ENCODE results near the gene RAB20. TPM values are rescaled to one million over a fixed set of nuclear protein-coding genes. Genes with fewer than 3 reads are reported as not detected.

Gene RAB20
- total and polyA plus RNA-seq, 10 of the 15 experiments (the other 5 are each of a cell fraction or from before 2014, with no cell fraction given), result 0.48 to 33.1 (median 9.6) TPM

DNA sequence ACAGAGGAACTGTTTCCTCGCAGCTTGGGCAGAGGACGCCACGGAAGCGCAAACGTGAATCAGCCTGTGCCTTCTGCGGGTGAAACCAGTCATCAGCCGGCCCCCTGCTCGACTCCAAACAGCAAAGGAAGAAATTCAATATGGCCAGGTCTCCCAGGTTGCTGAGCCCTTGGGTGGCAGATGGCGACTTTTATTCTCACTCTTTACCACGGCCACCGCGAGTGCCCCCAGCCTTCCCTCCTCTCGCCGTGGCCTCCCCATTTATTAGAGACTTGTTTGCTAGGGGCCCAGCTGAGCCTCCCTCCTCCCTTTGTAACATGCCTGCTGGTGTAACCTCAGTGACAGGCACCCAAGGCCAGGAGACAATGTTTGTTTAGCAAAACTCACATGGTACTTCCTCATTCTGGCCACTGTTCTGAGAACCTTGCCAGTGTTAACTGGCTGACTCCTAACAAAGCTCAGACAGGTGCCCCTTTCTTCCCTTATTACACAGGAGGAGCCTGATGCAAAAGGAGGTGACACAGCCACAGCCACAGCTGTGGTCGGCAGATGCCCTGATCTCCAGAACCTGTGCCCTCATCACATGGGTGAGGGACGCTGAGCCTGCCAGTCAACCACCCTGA, 5.8 kb downstream of the RAB20 start (continued):
- TF ChIP-seq, protein P1, sequence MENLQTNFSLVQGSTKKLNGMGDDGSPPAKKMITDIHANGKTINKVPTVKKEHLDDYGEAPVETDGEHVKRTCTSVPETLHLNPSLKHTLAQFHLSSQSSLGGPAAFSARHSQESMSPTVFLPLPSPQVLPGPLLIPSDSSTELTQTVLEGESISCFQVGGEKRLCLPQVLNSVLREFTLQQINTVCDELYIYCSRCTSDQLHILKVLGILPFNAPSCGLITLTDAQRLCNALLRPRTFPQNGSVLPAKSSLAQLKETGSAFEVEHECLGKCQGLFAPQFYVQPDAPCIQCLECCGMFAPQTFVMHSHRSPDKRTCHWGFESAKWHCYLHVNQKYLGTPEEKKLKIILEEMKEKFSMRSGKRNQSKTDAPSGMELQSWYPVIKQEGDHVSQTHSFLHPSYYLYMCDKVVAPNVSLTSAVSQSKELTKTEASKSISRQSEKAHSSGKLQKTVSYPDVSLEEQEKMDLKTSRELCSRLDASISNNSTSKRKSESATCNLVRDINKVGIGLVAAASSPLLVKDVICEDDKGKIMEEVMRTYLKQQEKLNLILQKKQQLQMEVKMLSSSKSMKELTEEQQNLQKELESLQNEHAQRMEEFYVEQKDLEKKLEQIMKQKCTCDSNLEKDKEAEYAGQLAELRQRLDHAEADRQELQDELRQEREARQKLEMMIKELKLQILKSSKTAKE (IDR thresholded peaks at IDR 0.05; ENCODE audit: low read depth, poor library complexity, severe bottlenecking), result no peak
- TF ChIP-seq YY1 (IDR thresholded peaks at IDR 0.05; ENCODE audit: low read depth, low read length) (no peak), CBFB (IDR thresholded peaks at IDR 0.05; ENCODE audit: low read depth) (no peak), PAX5 (IDR thresholded peaks at IDR 0.05; ENCODE audit: borderline replicate concordance, low read depth, low read length) (no peak), FOXM1 (IDR thresholded peaks at IDR 0.05; ENCODE audit: low read depth, low read length) (no peak), CHD4 (IDR thresholded peaks at IDR 0.05) (no peak), FOXK2 (IDR thresholded peaks at IDR 0.05) (no peak), WRNIP1 (IDR thresholded peaks at IDR 0.05; ENCODE audit: borderline replicate concordance, low read depth, low read length) (no peak), CHD2 (IDR thresholded peaks at IDR 0.05; ENCODE audit: borderline replicate concordance, low read depth, low read length) (no peak), BACH1 (IDR thresholded peaks at IDR 0.05; ENCODE audit: borderline replicate concordance) (no peak), BHLHE40 (IDR thresholded peaks at IDR 0.05; ENCODE audit: borderline replicate concordance in 1 of 2, low read depth in 2 of 2, low read length in 1 of 2) (no peak), MEF2B (IDR thresholded peaks at IDR 0.05; ENCODE audit: partially characterized antibody, poor library complexity, severe bottlenecking) (no peak), RELA (IDR thresholded peaks at IDR 0.05; ENCODE audit: borderline replicate concordance, partially characterized antibody) (no peak), RCOR1 (conservative IDR thresholded peaks at IDR 0.05; ENCODE audit: low read depth, low read length) (no peak), SREBF2 (IDR thresholded peaks at IDR 0.05; ENCODE audit: low read length) (no peak)
- TF ChIP-seq, protein P2, sequence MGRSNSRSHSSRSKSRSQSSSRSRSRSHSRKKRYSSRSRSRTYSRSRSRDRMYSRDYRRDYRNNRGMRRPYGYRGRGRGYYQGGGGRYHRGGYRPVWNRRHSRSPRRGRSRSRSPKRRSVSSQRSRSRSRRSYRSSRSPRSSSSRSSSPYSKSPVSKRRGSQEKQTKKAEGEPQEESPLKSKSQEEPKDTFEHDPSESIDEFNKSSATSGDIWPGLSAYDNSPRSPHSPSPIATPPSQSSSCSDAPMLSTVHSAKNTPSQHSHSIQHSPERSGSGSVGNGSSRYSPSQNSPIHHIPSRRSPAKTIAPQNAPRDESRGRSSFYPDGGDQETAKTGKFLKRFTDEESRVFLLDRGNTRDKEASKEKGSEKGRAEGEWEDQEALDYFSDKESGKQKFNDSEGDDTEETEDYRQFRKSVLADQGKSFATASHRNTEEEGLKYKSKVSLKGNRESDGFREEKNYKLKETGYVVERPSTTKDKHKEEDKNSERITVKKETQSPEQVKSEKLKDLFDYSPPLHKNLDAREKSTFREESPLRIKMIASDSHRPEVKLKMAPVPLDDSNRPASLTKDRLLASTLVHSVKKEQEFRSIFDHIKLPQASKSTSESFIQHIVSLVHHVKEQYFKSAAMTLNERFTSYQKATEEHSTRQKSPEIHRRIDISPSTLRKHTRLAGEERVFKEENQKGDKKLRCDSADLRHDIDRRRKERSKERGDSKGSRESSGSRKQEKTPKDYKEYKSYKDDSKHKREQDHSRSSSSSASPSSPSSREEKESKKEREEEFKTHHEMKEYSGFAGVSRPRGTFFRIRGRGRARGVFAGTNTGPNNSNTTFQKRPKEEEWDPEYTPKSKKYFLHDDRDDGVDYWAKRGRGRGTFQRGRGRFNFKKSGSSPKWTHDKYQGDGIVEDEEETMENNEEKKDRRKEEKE (IDR thresholded peaks at IDR 0.05), result no peak
- TF ChIP-seq, protein P3, sequence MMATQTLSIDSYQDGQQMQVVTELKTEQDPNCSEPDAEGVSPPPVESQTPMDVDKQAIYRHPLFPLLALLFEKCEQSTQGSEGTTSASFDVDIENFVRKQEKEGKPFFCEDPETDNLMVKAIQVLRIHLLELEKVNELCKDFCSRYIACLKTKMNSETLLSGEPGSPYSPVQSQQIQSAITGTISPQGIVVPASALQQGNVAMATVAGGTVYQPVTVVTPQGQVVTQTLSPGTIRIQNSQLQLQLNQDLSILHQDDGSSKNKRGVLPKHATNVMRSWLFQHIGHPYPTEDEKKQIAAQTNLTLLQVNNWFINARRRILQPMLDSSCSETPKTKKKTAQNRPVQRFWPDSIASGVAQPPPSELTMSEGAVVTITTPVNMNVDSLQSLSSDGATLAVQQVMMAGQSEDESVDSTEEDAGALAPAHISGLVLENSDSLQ (IDR thresholded peaks at IDR 0.05), result peak; percentile 47; the same call in 1 of the 2 replicates
- TF ChIP-seq, protein P4, sequence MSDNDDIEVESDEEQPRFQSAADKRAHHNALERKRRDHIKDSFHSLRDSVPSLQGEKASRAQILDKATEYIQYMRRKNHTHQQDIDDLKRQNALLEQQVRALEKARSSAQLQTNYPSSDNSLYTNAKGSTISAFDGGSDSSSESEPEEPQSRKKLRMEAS (IDR thresholded peaks at IDR 0.05; ENCODE audit: low read depth, low read length), result no peak
- TF ChIP-seq, protein P5, sequence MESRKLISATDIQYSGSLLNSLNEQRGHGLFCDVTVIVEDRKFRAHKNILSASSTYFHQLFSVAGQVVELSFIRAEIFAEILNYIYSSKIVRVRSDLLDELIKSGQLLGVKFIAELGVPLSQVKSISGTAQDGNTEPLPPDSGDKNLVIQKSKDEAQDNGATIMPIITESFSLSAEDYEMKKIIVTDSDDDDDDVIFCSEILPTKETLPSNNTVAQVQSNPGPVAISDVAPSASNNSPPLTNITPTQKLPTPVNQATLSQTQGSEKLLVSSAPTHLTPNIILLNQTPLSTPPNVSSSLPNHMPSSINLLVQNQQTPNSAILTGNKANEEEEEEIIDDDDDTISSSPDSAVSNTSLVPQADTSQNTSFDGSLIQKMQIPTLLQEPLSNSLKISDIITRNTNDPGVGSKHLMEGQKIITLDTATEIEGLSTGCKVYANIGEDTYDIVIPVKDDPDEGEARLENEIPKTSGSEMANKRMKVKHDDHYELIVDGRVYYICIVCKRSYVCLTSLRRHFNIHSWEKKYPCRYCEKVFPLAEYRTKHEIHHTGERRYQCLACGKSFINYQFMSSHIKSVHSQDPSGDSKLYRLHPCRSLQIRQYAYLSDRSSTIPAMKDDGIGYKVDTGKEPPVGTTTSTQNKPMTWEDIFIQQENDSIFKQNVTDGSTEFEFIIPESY (IDR thresholded peaks at IDR 0.05), result peak; percentile 91
- TF ChIP-seq, protein P6, sequence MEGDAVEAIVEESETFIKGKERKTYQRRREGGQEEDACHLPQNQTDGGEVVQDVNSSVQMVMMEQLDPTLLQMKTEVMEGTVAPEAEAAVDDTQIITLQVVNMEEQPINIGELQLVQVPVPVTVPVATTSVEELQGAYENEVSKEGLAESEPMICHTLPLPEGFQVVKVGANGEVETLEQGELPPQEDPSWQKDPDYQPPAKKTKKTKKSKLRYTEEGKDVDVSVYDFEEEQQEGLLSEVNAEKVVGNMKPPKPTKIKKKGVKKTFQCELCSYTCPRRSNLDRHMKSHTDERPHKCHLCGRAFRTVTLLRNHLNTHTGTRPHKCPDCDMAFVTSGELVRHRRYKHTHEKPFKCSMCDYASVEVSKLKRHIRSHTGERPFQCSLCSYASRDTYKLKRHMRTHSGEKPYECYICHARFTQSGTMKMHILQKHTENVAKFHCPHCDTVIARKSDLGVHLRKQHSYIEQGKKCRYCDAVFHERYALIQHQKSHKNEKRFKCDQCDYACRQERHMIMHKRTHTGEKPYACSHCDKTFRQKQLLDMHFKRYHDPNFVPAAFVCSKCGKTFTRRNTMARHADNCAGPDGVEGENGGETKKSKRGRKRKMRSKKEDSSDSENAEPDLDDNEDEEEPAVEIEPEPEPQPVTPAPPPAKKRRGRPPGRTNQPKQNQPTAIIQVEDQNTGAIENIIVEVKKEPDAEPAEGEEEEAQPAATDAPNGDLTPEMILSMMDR (IDR thresholded peaks at IDR 0.05 in 2 of 3, conservative IDR thresholded peaks at IDR 0.05 in 1 of 3; ENCODE audit: control insufficient read depth in 2 of 3, extremely low read depth in 1 of 3, insufficient read depth in 1 of 3, low read depth in 3 of 3, low read length in 3 of 3), result no peak
